OCI-LY7 (cell line): ENCODE data around the gene MAGEF1.

Experiments used
- CTCF ChIP-seq: fragments of 200-600 bp; sonication (generic); conservative IDR thresholded peaks from 2 replicates; pipeline ENCODE4 v1.5.1; 2014; ENCODE audit warnings: mild to moderate bottlenecking, antibody characterized with exemption, low read length, moderate library complexity, mixed read lengths
- EZH2phosphoT487 ChIP-seq: fragments of 200-600 bp; sonication (generic); IDR thresholded peaks from 2 replicates; pipeline ENCODE4 v1.6.1; 2018; ENCODE audit warnings: low read depth, borderline replicate concordance, mild to moderate bottlenecking, mixed run types, antibody characterized with exemption, low read length, moderate library complexity, mixed read lengths

GRCh38 chr3:184739594-184740505, 28.0 kb upstream of the MAGEF1 start:
- TF ChIP-seq CTCF (no peak), EZH2phosphoT487 (no peak)
